ENCODE data around the gene CDK7. TPM values are rescaled to one million over a fixed set of nuclear protein-coding genes. Genes with fewer than 3 reads are reported as not detected.
"Not testable (repeated sequence)": the region's sequence is repeated elsewhere in the genome, so short reads cannot be mapped to it uniquely, and the experiment has no call there.

Gene CDK7
- total and polyA plus RNA-seq, 12 donors = 10.5 to 17.9 (median 13.7) TPM

DNA sequence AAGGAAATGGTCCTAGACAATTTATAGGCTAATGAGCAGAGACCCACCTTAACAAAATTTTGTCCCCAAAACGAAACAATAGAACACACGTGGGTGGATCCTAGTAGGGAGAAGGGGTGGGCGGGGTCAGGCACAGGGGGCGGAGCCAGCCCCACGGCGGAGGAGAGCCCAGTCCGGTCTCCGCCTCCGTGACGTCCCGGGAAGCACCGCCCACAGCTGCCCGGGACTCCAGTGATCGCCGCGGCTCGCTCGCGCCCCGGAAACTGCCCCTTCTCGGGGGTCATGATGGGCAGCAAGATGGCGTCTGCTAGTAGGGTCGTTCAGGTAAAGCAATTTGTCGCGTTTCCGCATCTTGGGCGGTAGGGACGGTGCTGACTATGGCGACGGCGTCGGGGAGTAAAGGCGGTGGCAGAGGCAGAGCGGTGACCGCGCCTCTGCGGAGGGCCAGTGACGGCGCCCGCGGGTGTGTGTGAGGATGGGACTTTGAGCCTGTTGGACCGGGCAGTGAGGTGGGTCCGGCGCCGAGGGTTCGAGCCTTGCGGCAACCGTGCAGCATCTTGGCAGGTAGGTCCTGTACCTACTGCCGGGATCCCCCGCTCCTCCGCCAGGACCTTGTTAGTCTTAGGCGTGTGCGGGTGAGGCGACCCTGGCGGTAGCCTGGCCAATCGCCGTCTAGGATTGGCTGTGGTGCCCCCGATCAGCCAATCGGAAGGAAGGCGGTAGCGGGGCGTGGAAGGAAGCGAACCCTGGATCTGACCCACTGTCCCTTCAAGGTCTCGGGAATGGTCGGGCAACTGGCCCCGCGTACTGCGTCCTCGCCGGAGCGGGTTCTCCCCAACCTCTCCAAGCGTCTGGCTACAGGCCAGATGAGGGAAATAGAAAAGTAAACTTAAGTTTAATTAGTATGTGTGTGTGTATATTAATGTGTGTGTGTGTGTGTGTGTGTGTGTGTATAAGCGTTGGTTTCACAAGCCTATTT, 16.8 kb upstream of the CDK7 start:
- Histone ChIP-seq H3K9me3 (no peaks in the 10 kb centered on the region), H3K36me3 (no peaks in the 10 kb centered on the region), H3K27me3 (no peaks in the 10 kb centered on the region), H3K27ac (peak overlapping the region; percentile 95 to 99 (median 98)), H3K4me3 (peak overlapping the region; percentile 75 to 100 (median 87)), H3K4me1 (peaks cover 3 to 37% (median 16%) of the 10 kb centered on the region in 9 donors)
- TF ChIP-seq, protein P1, sequence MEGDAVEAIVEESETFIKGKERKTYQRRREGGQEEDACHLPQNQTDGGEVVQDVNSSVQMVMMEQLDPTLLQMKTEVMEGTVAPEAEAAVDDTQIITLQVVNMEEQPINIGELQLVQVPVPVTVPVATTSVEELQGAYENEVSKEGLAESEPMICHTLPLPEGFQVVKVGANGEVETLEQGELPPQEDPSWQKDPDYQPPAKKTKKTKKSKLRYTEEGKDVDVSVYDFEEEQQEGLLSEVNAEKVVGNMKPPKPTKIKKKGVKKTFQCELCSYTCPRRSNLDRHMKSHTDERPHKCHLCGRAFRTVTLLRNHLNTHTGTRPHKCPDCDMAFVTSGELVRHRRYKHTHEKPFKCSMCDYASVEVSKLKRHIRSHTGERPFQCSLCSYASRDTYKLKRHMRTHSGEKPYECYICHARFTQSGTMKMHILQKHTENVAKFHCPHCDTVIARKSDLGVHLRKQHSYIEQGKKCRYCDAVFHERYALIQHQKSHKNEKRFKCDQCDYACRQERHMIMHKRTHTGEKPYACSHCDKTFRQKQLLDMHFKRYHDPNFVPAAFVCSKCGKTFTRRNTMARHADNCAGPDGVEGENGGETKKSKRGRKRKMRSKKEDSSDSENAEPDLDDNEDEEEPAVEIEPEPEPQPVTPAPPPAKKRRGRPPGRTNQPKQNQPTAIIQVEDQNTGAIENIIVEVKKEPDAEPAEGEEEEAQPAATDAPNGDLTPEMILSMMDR (IDR thresholded peaks at IDR 0.05) = peak in 7 of 9 donors; percentile 24 to 47 (median 40)
- 0 to 1% methylated on average over 69 to 73 of the region's 73 CpGs for WGBS, 2 donors
- intact Hi-C loops (cut with DNase I) = loop anchor here in 4 of 10 donors (1.0 to 10.0 kb wide), 4 partner anchors 16 to 123 kb away; partner anchors contain the start of genes CDK7 (in 2 of the 4), SLC30A5 (in 2 of the 4) and CCDC125 (in 1 of the 4)
- ATAC-seq (peak; percentile 98 to 99 (median 99)), DNase-seq (peak; percentile 97 to 99)

DNA sequence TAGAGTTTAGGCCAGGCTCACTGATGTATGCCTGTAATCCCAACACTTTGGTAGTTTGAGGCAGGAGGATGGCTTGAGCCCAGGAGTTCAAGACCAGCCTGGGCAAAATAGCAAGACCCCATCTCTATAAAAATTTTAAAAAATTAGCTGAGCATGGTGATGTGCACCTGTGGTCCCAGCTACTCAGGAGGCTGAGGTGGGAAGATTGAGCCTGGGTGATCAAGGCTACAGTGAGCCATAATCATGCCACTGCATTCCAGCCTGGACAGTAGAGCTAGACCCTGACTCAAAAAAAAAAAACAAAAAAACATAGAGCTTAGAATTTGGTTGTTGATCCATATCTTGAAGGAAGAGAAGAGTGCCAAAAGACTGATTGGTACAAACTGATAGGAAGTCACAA, 14.7 kb upstream of the CDK7 start:
- DNase-seq = no peak
- TF ChIP-seq, protein P1 (IDR thresholded peaks at IDR 0.05) = no peak
- H3K4me1 ChIP-seq = peaks cover 3 to 37% (median 16%) of the 10 kb centered on the region in 9 donors
- peak overlapping the region in 4 of 10 donors; percentile 9 to 99 (median 56) for H3K27ac ChIP-seq
- no peak overlapping the region for H3K4me3 ChIP-seq
- no peaks in the 10 kb centered on the region for H3K9me3 ChIP-seq
- no peak for ATAC-seq
- H3K27me3 ChIP-seq = no peaks in the 10 kb centered on the region
- peaks cover 0 to 7% (median 5%) of the 10 kb centered on the region in 9 donors for H3K36me3 ChIP-seq
- intact Hi-C loops (cut with DNase I) = loop anchor here in 4 of 10 donors (2.0 to 10.0 kb wide), 3 partner anchors 15 to 125 kb away; partner anchors contain the start of genes SLC30A5 (in 2 of the 4), CCDC125 (in 1 of the 4) and CDK7 (in 1 of the 4)

DNA sequence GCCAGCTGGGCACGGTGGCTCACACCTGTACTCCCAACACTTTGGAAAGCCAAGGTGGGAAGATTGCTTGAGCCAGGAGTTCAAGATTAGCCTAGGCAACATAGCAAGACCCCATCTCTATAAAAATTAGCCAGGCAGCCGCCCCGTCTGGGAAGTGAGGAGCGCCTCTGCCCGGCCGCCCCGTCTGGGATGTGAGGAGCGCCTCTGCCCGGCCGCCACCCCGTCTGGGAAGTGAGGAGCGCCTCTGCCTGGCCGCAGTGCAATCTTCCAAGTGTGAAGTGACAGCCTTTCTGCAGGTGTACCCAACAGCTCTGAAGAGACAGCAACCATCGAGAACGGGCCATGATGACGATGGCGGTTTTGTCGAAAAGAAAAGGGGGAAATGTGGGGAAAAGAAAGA, 14.3 kb upstream of the CDK7 start:
- Histone ChIP-seq H3K27ac (peak overlapping the region in 3 of 10 donors; percentile 9 to 99 (median 12)), H3K4me1 (peaks cover 3 to 37% (median 16%) of the 10 kb centered on the region in 9 donors), H3K36me3 (peaks cover 0 to 11% (median 5%) of the 10 kb centered on the region in 9 donors)
- H3K4me3 ChIP-seq; H3K27me3 ChIP-seq; H3K9me3 ChIP-seq; ATAC-seq; intact Hi-C loops (cut with DNase I); DNase-seq: not testable (repeated sequence)
- 92 to 95% methylated on average over 18 of the region's 18 CpGs for WGBS, 2 donors

DNA sequence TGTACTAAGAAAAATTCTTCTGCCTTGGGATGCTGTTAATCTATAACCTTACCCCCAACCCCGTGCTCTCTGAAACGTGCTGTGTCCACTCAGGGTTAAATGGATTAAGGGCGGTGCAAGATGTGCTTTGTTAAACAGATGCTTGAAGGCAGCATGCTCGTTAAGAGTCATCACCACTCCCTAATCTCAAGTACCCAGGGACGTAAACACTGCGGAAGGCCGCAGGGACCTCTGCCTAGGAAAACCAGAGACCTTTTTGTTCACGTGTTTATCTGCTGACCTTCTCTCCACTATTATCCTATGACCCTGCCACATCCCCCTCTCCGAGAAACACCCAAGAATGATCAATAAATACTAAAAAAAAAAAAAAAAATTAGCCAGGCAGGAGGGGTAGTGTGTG, 13.9 kb upstream of the CDK7 start:
- intact Hi-C loops (cut with DNase I); DNase-seq; H3K9me3 ChIP-seq; H3K27me3 ChIP-seq; ATAC-seq; H3K4me3 ChIP-seq: not testable (repeated sequence)
- H3K36me3 ChIP-seq = peaks cover 0 to 16% (median 5%) of the 10 kb centered on the region in 9 donors
- H3K27ac ChIP-seq = peak overlapping the region in 2 of 10 donors; percentile 21 to 31
- WGBS, 2 donors = 49 to 71% methylated on average over 5 to 9 of the region's 9 CpGs
- peaks cover 3 to 37% (median 16%) of the 10 kb centered on the region in 9 donors for H3K4me1 ChIP-seq

DNA sequence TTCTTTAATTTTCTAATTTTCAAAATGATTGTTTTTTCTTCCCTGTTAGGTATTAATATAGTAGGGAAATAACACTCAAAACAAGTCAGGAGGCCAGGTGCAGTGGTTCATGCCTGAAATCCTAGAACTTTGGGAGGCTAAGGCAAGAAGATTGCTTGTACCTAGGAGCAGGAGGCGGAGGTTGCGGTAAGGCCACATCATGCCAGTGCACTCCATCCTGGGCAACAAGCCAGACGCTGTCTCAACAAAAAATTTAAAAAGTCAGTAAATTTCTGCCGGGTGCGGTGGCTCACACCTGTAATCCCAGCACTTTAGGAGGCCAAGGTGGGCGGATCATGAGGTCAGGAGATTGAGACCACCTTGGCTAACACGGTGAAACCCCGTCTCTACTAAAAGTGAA, 10.2 kb upstream of the CDK7 start:
- no peak for DNase-seq
- Histone ChIP-seq H3K4me1 (peaks cover 0 to 24% (median 4%) of the 10 kb centered on the region in 9 donors), H3K27me3 (no peaks in the 10 kb centered on the region), H3K27ac (no peak overlapping the region), H3K36me3 (peaks cover 0 to 52% (median 15%) of the 10 kb centered on the region in 9 donors), H3K4me3 (no peak overlapping the region), H3K9me3 (no peaks in the 10 kb centered on the region)
- no peak for ATAC-seq
- TF ChIP-seq, protein P1 (IDR thresholded peaks at IDR 0.05) = no peak
- intact Hi-C loops (cut with DNase I) = no loop called here
- 94 to 95% methylated on average over 8 of the region's 8 CpGs for WGBS, 2 donors

Data from heart right ventricle (tissue), 16 donors.